ENCODE results near the gene SCFD2.
"Not testable (repeated sequence)": the region's sequence is repeated elsewhere in the genome, so short reads cannot be mapped to it uniquely, and the experiment has no call there.

Gene SCFD2

DNA sequence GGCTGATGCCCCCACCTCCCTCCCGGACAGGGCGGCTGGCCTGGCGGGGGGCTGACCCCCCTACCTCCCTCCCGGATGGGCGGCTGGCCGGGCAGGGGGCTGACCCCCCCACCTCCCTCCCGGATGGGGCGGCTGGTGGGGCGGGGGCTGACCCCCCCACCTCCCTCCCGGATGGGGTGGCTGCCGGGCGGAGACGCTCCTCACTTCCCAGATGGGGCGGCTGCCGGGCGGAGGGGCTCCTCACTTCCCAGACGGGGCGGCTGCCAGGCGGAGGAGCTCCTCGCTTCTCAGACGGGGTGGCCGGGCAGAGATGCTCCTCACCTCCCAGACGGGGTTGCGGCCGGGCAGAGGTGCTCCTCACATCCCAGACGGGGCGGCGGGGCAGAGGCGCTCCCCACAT lies 127.5 kb downstream of the SCFD2 start:
- DNase-seq (ENCODE audit: low read depth), result not testable (repeated sequence)

DNA sequence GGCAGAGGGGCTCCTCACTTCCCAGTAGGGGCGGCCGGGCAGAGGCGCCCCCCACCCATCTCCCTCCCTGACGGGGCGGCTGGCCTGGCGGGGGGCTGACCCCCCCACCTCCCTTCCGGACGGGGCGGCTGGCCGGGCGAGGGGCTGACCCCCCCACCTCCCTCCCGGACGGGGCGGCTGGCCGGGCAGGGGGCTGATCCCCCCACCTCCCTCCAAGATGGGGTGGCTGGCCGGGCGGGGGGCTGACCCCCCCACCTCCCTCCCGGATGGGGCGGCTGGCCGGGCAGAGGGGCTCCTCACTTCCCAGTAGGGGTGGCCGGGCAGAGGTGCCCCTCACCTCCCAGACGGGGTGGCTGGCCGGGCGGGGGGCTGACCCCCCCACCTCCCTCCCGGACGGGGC lies 128.1 kb downstream of the SCFD2 start:
- DNase-seq (ENCODE audit: low read depth), result not testable (repeated sequence)

DNA sequence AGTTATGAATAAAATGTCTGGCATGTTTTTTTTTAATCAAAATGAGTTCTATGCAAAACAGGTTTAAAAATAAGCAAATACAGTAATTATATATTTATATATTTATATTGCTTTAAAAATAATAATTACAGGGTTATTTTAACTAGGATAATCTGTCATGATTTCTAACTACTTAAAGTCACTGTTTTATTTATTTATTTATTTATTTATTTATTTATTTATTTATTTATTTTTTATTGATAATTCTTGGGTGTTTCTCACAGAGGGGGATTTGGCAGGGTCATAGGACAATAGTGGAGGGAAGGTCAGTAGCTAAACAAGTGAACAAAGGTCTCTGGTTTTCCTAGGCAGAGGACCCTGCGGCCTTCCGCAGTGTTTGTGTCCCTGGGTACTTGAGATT lies 129.2 kb downstream of the SCFD2 start:
- not testable (repeated sequence) for DNase-seq (ENCODE audit: low read depth)

DNA sequence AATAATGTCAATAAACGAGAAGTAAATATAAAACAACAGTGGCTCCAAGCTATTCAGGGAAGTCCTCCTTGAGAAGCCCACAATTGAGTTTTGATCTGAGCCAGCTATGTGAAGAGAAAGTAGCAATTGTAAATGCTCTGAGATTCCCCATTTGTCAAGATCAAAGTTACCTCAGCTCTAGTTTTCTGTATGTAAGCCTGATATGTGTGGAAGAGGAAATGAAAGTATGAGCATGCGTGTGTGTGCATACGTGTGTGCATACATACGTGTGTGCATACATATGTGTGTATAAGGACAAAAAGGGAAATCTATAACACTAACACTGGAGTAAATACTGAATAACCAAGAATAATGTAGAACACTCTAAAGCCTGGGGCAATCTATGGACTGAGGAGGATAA lies 130.3 kb downstream of the SCFD2 start:
- DNase-seq (ENCODE audit: low read depth), result no peak

DNA sequence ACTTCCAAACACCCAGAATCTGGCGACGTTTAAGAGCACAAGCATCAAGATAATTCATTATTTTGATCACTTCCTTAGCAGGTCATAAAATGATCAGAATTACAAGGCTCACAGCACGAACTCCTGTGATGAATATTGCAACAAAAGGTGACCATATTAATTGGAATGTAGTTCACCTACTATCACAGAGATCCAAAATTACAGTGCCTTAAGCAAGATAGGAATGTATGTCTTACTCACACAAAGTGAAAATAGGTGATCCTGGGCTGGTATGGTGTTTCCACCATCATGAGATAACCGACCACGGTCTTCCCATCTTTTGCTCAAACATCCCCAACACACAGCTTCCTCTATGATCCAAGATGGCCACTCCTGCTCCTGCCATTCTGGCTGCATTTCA lies 131.2 kb downstream of the SCFD2 start:
- DNase-seq (ENCODE audit: low read depth), result no peak

DNA sequence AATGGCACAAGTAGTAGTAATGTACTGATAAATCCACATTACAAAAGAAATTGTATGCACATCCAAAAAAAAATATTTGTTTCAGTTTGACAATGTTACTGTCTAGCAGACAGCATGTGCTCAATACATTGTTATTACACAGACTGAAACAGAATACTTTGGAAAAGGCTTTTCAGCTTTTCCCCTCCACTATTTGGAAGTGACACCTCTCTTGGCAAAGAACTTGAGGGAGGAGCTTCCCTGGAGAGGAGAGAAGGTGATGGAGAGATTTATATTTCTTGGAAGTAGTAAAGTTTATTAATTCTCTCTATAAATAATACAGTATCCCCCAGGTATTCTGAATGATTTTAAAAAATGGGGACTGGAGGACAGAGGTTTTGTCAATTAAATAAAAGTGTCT lies 131.8 kb downstream of the SCFD2 start:
- DNase-seq (ENCODE audit: low read depth), result no peak

DNA sequence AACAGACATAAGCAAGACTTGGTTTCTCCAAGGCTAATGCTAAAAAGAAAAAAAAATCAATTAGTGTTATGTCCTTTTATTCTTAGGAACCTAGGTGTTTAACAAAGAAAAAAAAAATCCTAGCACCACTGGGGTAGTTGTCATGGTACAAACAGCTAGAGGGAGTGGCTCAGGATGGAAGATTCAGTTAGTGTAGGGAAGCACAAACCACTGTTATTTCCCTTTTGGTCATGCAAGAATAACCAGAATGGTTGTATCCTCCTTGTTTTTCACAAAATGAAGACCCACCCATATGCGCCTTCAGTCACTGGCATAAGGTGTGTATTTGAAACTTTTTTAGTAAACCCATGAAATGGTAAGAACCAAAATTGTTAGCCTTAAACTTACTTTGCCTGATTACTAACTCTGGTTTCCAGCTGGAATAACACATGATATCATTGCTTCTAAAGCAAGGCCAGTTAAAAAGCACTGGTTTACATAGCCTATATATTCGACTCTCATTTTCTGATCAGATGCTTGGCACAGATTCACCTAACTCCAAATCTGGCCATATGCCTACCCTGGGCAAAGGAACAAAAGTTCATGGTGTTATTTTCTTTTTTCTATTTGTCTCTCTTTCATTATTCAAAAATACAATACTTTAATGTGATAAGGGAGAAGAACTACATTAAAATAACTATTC lies 132.6 kb downstream of the SCFD2 start:
- no peak for DNase-seq (ENCODE audit: low read depth)

DNA sequence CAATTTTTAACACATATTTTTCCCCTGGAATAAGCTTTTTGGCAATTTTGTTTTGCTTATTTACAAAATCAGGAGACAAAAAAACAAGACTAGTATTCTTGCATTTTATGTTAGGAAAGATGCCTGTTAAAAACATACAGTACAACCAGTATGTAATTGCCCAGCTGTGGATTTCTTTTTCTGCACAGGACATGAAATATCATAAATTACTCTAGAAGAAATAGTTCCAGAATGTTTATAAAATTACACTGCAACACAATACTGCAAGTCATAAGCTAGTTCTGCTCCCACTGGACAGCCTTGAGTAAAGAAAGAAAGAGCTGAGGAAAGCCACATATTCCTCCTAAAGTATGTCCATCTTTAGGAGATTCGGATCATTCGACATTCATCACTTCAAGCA lies 133.5 kb downstream of the SCFD2 start:
- no peak for DNase-seq (ENCODE audit: low read depth)

DNA sequence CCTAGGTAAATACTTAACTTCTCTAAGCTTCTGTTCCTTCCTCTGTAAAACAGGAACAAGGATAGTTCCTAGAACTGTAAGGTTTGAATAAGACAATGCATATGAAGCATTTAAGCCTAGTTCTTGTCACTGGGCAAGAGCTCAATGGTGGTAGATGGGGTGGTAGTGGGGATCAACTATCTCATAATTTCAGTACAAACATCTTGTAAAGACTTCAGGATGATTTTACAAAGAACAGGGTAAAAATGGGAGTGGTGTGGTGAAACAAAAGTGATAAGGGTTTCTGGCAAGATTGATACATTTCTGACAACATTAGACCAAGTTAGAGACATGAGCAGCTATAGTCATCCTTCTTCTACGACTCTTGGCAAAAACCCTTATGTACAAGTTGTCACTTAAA lies 137.8 kb downstream of the SCFD2 start:
- no peak for DNase-seq (ENCODE audit: low read depth)

DNA sequence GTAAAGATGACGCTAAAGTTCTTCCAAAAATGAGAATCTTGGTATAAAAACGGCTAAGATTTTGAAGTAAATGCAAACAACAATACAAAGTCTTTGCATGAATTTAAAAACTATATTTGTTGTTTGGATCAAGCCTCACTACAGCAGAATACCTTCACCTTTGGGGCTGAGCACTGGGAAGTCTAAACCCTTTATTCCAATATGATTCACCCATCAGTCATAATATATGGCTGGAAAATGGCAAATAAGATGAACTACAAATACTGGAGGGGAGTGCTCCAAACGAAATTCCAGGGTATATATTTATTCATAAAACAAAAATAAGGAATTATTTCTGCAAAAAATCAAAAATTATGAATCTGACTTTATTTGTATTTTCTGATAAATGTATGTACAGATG lies 138.4 kb downstream of the SCFD2 start:
- DNase-seq (ENCODE audit: low read depth), result no peak

DNA sequence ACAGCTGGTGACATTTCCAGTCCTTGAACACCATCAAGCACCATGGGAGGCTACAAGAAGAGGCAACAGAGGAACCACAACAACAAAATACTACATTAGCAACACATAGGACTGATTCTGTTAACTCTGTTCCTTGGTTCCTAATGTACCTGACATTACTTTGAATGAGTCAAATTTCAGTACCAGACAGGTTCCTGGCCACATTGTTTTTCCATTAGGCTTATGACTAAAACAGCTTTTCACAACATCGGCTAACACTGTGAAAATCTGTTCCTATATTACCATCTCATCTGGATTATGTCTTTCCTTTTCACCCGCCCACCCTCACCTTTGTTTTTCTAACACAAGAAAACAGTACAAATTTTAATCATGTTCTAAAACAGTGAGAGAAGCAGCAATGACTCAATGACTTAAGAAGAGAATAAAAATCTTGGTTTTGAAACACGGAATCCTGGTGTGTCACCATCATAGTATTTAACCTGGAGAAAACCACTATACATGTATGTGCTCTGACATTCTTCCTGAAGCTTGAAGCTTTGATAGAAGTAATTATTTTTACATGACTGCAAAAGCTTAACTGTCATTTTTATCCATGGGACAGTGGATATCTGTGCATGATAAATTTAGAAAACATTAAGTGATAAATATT lies 143.9 kb downstream of the SCFD2 start:
- no peak for DNase-seq (ENCODE audit: low read depth)

DNA sequence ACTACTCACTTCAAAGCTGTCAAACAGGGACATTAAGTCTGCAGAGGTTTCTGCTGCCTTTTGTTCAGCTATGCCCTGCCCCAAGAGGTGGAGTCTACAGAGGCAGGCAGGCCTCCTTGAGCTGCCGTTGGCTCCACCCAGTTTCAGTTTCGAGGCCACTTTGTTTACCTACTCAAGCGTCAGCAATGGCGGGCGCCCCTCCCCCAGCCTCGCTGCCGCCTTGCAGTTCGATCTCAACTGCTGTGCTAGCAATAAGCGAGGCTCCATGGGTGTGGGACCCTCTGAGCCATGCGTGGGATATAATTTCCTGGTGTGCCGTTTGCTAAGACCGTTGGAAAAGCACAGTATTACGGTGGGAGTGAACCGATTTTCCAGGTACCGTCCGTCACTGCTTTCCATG lies 146.7 kb downstream of the SCFD2 start:
- not testable (repeated sequence) for DNase-seq (ENCODE audit: low read depth)

DNA sequence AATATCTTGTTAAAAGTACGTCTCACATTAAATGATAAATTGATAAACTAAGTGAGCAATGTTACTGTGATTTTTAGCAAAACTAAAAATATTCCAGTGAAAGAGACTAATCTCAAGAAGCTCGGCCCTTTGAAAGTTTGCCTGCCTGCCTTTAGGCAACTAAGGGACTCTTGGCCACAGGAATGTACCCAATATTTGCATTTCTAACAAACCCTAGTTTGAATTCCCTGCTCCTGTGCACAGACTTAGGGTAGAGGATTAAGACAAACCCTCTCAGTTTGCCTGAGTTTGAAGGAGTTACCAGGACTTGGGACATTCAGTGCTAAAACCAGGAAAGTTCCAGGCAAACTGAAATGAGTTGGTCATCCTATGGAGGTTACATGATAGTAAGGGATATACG lies 157.1 kb downstream of the SCFD2 start:
- no peak for DNase-seq (ENCODE audit: low read depth)

DNA sequence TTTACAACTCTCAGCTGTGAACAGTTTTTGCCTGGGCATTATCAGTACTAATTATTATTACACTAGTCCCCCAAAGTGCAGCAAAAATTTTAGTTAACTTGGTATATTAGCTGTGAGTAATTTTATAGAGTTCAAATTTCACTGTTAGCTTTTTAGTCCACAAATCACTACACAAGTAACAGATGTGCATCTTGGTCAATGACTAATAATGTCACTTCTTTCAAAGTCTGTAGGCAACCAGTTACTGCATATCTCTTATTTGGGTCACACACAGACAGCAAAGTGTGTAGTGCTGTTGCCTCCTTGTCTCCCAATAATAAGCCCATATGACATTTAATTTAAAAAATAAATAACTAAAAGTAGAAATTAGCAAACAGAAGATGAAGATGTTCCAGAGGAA lies 159.9 kb downstream of the SCFD2 start:
- DNase-seq (ENCODE audit: low read depth), result no peak

DNA sequence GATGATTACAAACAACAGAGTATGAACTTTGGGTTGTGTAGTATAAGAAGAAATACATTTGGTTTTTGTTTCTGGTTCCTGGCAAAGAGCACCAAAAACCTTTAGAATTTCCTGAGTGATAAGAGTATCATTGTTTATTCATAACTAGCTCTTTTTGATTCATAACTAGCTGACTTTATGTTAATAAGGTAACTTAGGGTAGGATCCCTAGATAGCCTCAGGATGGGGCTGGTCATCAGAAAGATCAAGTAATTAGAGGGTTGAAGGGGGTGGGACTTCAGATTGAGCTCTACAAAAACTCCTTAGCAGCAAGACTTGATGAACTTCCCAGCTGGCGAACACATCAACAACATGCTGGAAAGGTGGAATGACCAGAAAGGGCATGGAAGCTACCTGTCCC lies 166.5 kb downstream of the SCFD2 start:
- DNase-seq (ENCODE audit: low read depth), result no peak

DNA sequence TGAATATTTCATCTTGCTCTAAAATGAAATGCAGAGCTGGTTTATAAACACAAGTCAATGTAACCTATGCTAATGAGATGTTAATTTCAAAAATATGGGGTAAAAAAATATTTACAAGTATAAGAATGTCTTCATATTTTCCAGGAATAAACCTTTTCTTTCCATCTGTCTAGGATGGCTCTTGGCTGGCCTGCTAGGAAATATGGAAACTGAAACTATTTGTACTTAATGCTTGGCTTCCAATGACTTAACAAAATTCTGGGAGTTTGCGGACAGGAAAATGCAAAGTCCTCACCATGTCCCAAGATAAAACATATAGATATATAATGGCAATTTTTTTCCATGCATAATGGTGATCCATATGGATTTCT lies 168.1 kb downstream of the SCFD2 start:
- no peak for DNase-seq (ENCODE audit: low read depth)

DNA sequence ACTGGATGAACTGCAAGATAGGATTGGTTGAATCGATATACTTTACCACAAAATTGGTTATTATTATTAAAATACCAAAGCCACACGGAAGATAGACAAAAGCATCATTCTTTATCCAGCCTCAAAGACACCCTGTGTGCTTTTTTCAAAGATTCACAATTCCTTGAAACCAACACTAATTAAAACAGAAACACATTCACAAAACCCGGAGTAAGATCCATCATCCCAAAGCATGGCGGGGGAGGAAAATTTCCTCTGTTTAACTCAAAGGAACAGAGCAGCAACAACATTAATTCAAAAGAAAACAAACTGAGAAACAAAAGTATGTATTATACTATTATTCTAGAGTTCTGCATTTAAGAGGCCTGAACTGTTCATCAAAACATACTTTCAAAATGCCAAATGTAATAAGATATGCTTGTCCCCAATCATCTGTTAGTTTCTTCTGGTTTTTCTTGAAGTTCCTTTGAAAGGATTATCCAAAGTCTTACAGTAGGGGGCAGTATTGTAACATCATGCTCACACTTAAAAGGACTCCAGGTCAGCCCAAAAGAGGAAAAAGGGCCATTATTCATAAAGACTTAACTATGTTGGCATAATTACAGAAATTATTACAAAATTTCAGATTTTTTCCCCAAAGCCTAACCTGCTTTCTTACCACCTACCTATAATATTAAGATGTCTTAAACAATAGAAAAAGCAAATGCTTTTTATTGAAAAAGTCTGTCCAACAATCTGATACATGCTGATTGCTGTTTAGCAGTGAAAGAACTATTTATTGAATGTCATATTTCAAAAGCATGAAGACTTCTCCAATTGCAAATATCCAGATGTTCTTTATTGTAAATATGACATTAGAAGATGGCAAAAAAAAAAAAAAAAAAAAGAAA lies 168.7 kb downstream of the SCFD2 start:
- DNase-seq (ENCODE audit: low read depth), result peak; percentile 77

DNA sequence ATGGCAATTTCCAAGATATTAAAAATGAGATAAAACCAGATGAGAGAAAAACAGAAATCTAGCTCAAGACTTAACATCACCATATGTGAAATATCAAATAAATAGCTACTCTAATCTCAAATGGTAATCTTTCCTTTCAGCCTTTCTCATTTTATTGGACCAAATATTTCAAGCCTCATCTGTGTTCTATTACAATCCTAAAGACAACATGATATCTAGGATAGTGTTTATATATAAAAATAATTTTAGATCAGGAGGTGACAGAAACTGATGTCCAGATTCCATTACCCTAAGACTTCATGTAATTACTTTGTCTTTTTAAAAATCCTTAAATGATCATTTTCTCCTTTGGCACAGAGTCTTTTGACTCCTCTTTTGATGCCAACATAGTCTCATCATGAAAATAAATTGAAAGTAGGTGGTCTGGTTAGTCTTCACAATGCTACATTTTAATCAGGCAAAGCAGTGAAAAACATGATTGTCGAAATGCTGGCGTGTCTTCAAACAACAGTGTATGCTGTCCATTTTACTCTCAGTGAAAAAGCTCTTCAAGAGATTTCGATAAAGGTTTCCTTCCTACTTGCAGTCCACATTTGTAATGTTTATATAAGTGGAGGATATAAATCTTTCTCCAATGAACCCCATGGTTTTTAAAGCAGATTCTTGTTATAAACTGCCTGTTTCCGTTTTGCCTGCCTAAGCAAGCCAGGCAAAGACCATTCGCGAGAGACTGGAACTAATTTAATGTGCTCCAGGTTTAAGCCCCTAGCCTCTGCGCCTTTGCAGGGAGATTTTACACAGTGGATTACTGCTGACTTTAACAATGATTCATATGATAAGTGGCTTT lies 169.8 kb downstream of the SCFD2 start:
- DNase-seq (ENCODE audit: low read depth), result no peak

DNA sequence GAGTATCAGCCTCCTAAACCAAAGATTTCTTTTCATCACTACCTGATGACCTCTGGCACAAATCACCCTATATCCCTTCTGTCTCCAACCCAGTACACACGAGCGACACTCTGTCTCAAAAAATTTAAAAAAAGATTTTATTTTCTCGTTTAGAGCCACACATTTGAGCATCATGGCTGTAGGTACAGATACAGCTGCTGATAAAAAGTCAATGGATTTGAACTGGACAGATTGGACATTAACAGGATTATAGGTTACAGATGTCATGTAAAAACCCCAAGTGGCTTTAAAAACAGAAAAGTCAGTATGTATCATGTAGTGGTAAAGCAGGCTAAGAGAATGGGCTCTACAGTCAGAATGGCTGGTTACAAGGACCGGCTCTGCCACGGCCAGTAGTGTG lies 171.1 kb downstream of the SCFD2 start:
- no peak for DNase-seq (ENCODE audit: low read depth)

DNA sequence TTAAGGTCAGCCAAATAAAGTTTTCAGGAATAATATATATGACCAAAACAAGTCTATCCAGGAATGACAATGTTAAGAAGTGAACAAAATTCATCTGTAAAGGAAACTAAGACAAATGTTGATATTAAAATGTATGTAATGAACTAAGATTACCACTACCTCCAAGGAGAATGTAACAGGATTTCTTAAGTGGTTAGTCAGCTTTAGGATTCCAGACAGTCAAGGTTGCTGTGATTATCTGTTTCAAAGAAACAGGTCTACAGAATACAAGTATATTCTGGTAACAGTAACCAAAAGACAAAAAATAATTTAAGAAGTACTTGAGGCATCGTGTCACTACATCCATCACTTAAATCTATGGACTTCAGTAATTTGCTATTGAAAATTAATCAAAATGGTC lies 172.8 kb downstream of the SCFD2 start:
- no peak for DNase-seq (ENCODE audit: low read depth)

DNA sequence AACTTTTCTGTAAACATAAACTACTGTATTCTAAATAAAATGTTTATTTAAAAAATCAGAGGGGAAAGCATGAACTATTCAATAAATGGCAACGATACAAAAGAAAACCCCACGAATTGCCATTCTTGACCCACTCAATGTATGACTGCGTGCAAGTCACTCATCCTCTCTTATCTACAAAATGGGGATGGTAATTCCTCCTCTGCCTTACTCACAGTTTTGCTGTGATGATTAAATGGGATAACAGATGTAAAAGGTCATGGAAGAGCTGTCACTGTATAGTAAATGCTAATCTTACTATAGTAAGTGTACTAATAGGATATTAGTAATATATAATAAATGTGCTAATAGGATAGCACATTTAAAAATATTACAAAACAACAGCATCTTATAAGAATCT lies 173.4 kb downstream of the SCFD2 start:
- no peak for DNase-seq (ENCODE audit: low read depth)

DNA sequence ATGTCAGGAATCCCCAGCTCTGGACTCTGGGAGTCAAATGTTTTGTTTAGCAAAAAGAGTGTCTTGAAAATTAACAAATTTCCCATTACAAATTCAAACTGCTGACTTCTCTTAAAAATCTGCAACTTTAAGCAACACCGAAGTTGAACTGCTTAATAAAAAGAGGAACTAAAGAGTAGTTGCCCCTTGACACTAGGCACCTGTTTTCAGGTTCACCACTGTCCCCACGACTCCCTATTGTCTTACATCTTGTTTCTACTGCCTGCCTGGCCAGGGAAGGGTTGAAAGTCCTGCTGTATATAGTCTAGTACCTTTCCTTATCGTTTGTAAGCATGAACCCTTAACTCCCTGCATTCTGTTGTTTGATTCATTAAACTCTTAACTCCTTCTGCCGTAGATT lies 173.9 kb downstream of the SCFD2 start:
- DNase-seq (ENCODE audit: low read depth), result no peak

Data from ELR (cell line).